Karpas-422 (cell line): ENCODE data around the gene ZNF385D. TPM values are rescaled to one million over a fixed set of nuclear protein-coding genes. Genes with fewer than 3 reads are reported as not detected.

Experiments used
- DNase-seq: peaks from one replicate; pipeline ENCODE4 v3.0.0-alpha.2; 2015
- H2AFZ ChIP-seq: fragments of 200-600 bp; sonication (generic); 2 replicates; pipeline ENCODE4 v1.6.1; 2014; ENCODE audit warnings: antibody characterized with exemption, low read length, mixed read lengths
- H3K27ac ChIP-seq: fragments of 200-600 bp; sonication (generic); 2 replicates; pipeline ENCODE4 v1.5.1; 2014; ENCODE audit warnings: mild to moderate bottlenecking, low read length, moderate library complexity
- H3K27me3 ChIP-seq: fragments of 200-600 bp; sonication (generic); 2 replicates; pipeline ENCODE4 v1.6.1; 2014; ENCODE audit warnings: low read length, mixed read lengths
- H3K36me3 ChIP-seq: fragments of 200-600 bp; sonication (generic); 2 replicates; pipeline ENCODE4 v1.6.1; 2014; ENCODE audit warnings: low read length, mixed read lengths; ENCODE audit not compliant: insufficient read depth
- H3K4me1 ChIP-seq: fragments of 200-600 bp; sonication (generic); 2 replicates; pipeline ENCODE4 v1.6.1; 2014; ENCODE audit warnings: mild to moderate bottlenecking, low read length, mixed read lengths
- H3K4me2 ChIP-seq: fragments of 200-600 bp; sonication (generic); 2 replicates; pipeline ENCODE4 v1.6.1; 2014; ENCODE audit warnings: low read length, low read depth, mild to moderate bottlenecking; ENCODE audit not compliant: poor library complexity, severe bottlenecking
- H3K4me3 ChIP-seq: fragments of 200-600 bp; sonication (generic); 2 replicates; pipeline ENCODE4 v1.5.1; 2014; ENCODE audit warnings: mild to moderate bottlenecking, antibody characterized with exemption, low read length, mixed read lengths
- H3K79me2 ChIP-seq: fragments of 200-600 bp; sonication (generic); 2 replicates; pipeline ENCODE4 v1.6.1; 2014; ENCODE audit warnings: mild to moderate bottlenecking, low read length, mixed read lengths
- H3K9ac ChIP-seq: fragments of 200-600 bp; sonication (generic); 2 replicates; pipeline ENCODE4 v1.6.0; 2014; ENCODE audit warnings: low read length
- H3K9me2 ChIP-seq: fragments of 200-600 bp; sonication (generic), shearing (Covaris generic); replicated peaks from 2 replicates; pipeline ENCODE4 v1.6.0; 2014; ENCODE audit warnings: mild to moderate bottlenecking, low read length, moderate library complexity; ENCODE audit not compliant: insufficient read depth
- H3K9me3 ChIP-seq: fragments of 300-700, 200-600 bp; sonication (generic); 2 replicates; pipeline ENCODE4 v1.6.1; 2014; ENCODE audit warnings: low read length, mixed read lengths
- H4K20me1 ChIP-seq: fragments of 200-600 bp; sonication (generic); 2 replicates; pipeline ENCODE4 v1.6.1; 2014; ENCODE audit warnings: mild to moderate bottlenecking, antibody characterized with exemption, low read length, low read depth; ENCODE audit not compliant: insufficient read depth
- total RNA-seq: library from RNA; depleted of rRNA; stranded (reverse); fragments of >200 nt; shearing (Covaris generic); gene quantifications from 2 replicates; pipeline ENCODE4 v1.2.3, GENCODE V29; 2014; ENCODE audit warnings: low replicate concordance

ZNF385D gene
- total RNA-seq, 1 experiment from 2014 or later, result not detected

- Histone ChIP-seq H3K27me3 (no peaks in the 10 kb centered on the region), H3K79me2 (no peaks in the 10 kb centered on the region), H3K36me3 (no peaks in the 10 kb centered on the region), H3K9me2 (no peaks in the 10 kb centered on the region), H3K27ac (no peak overlapping the region), H3K4me2 (no peak overlapping the region), H2AFZ (no peak overlapping the region), H3K4me1 (no peaks in the 10 kb centered on the region), H3K9ac (no peak overlapping the region), H3K9me3 (0 out of 2 replicates have a peak, but pooled peaks cover 5% of the 10 kb centered on the region), H3K4me3 (no peak overlapping the region), H4K20me1 (no peaks in the 10 kb centered on the region)
- no peak for DNase-seq
These were observed 216.5 kb downstream of the ZNF385D start for GRCh38 chr3:21534462-21534861.

DNA sequence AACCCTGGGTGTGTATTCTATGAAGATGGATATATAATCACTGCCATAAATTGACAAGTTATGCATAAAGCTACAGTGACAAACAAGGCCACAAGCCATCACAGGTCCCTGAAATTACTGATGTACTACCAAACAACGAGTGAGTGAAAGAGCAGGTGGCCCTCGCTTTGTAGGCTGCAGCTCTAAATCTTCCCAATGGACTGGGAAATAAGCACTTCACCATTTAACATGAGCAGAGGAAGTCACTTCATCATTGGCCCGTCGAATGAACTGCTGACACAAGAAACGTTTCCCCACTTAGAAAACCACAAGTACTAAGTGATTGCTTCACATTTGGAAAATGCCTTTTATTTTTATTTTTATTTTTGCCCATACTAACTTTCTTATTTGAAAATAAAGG is 218.0 kb downstream of the ZNF385D start:
- no peaks in the 10 kb centered on the region for H3K9me2 ChIP-seq
- H2AFZ ChIP-seq, result no peak overlapping the region
- H3K36me3 ChIP-seq, result no peaks in the 10 kb centered on the region

GRCh38 chr3:21531909-21532308 is 219.1 kb downstream of the ZNF385D start:
- no peak for DNase-seq
- no peaks in the 10 kb centered on the region for H3K9me2 ChIP-seq
- H3K9me3 ChIP-seq, result 0 out of 2 replicates have a peak, but pooled peaks cover 7% of the 10 kb centered on the region

More for the DNA sequence above, 218.0 kb downstream of the ZNF385D start:
- Histone ChIP-seq H3K9me3 (0 out of 2 replicates have a peak, but pooled peaks cover 7% of the 10 kb centered on the region), H3K4me3 (no peak overlapping the region), H3K27me3 (no peaks in the 10 kb centered on the region), H3K27ac (no peak overlapping the region), H3K4me2 (no peak overlapping the region), H4K20me1 (no peaks in the 10 kb centered on the region), H3K4me1 (no peaks in the 10 kb centered on the region), H3K79me2 (no peaks in the 10 kb centered on the region), H3K9ac (no peak overlapping the region)
- DNase-seq, result no peak

DNA sequence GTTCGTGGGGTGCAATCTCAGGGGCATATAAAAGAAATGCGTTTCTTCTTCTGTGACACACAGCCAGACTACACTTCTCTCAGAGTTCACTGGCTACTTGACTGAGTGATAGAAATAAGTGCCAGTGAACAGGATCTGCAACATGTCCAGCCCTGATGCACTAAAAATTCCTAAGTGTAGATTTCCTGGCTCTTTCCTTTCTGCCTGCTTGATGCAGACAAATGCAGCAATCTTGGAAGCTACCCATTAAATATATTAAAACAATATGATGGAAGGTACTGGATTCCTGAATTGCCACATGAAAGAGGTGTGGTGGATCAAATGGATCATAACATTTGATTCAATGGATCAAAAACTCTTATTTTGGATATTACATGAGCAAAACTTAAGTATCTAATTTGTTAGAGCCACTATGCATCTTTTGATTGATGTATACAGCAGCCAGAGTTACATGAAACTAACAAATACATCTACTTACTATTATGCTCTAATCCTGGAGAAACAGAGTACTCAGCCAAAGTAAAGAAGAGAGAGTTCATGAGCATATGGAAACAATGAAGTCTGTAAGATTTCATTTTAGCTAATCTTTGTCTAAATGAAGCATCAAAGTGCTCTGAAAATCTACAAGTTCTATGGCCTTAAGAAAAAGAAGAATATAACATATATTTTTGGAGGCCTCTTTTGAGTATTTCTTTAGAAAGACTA is 222.6 kb downstream of the ZNF385D start:
- H3K4me2 ChIP-seq, result no peak overlapping the region
- DNase-seq, result no peak
- H3K9me3 ChIP-seq, result 0 out of 2 replicates have a peak, but pooled peaks cover 7% of the 10 kb centered on the region
- no peak overlapping the region for H3K4me3 ChIP-seq
- no peaks in the 10 kb centered on the region for H3K79me2 ChIP-seq
- H2AFZ ChIP-seq, result no peak overlapping the region
- no peaks in the 10 kb centered on the region for H3K27me3 ChIP-seq
- H3K36me3 ChIP-seq, result no peaks in the 10 kb centered on the region
- H3K9me2 ChIP-seq, result no peaks in the 10 kb centered on the region
- H3K27ac ChIP-seq, result no peak overlapping the region
- no peaks in the 10 kb centered on the region for H3K4me1 ChIP-seq
- H4K20me1 ChIP-seq, result no peaks in the 10 kb centered on the region
- no peak overlapping the region for H3K9ac ChIP-seq

More at GRCh38 chr3:21531909-21532308, 219.1 kb downstream of the ZNF385D start:
- Histone ChIP-seq H3K4me2 (no peak overlapping the region), H3K4me1 (no peaks in the 10 kb centered on the region), H3K9ac (no peak overlapping the region), H4K20me1 (no peaks in the 10 kb centered on the region), H3K4me3 (no peak overlapping the region), H3K36me3 (no peaks in the 10 kb centered on the region), H3K27ac (no peak overlapping the region), H3K27me3 (no peaks in the 10 kb centered on the region), H2AFZ (no peak overlapping the region), H3K79me2 (no peaks in the 10 kb centered on the region)

DNA sequence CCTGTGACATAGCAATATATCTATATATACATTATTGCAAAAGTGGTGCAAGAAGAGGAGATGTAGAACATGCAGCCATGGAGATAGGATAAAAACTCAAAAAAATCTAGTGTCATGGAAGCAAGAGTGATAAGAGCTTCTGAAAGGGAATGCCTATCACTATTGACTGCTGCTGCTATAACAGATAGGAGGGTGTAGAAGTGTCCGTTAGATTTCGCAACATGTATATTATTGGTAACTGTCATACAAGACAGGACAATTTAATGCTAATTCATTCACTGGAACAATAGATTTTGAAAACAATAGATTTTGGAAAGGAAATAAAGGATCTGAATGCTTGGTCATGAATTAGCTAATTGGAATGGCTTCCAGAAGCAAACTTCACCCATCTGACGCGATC is 224.5 kb downstream of the ZNF385D start:
- no peak overlapping the region for H3K9ac ChIP-seq
- no peak overlapping the region for H2AFZ ChIP-seq
- no peaks in the 10 kb centered on the region for H4K20me1 ChIP-seq
- H3K4me2 ChIP-seq, result no peak overlapping the region
- DNase-seq, result no peak
- H3K79me2 ChIP-seq, result no peaks in the 10 kb centered on the region
- no peaks in the 10 kb centered on the region for H3K9me2 ChIP-seq
- no peak overlapping the region for H3K27ac ChIP-seq
- no peaks in the 10 kb centered on the region for H3K27me3 ChIP-seq
- H3K36me3 ChIP-seq, result no peaks in the 10 kb centered on the region
- H3K4me3 ChIP-seq, result no peak overlapping the region
- 0 out of 2 replicates have a peak, but pooled peaks cover 7% of the 10 kb centered on the region for H3K9me3 ChIP-seq
- no peaks in the 10 kb centered on the region for H3K4me1 ChIP-seq

DNA sequence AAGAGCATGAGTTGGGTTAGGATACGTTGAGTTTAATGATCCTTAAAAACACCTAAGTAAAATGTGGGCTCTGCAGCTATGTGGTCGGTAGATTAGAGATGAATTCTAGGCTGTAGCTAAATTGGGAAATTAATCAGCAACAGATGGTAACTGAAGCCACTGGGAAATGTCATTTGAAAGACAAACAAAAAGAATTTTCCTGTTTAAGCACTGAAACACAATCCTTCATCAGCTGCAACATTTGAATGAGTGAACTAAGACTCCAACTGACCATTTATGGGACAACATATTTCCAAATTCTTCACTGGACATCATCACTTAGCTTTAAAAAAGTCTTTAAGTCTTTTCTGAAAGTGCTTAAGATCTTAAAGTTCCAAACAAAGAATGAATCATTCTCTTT is 226.9 kb downstream of the ZNF385D start:
- Histone ChIP-seq H3K79me2 (no peaks in the 10 kb centered on the region), H3K9me3 (no peaks in the 10 kb centered on the region), H3K9me2 (no peaks in the 10 kb centered on the region), H4K20me1 (no peaks in the 10 kb centered on the region), H2AFZ (no peak overlapping the region), H3K4me2 (no peak overlapping the region), H3K27me3 (no peaks in the 10 kb centered on the region), H3K36me3 (no peaks in the 10 kb centered on the region), H3K4me3 (no peak overlapping the region), H3K27ac (no peak overlapping the region), H3K9ac (no peak overlapping the region), H3K4me1 (no peaks in the 10 kb centered on the region)
- DNase-seq, result no peak

- H3K4me3 ChIP-seq, result no peak overlapping the region
- no peak overlapping the region for H3K27ac ChIP-seq
- H3K79me2 ChIP-seq, result no peaks in the 10 kb centered on the region
- no peaks in the 10 kb centered on the region for H3K36me3 ChIP-seq
- no peak overlapping the region for H2AFZ ChIP-seq
- H4K20me1 ChIP-seq, result no peaks in the 10 kb centered on the region
- no peak overlapping the region for H3K4me2 ChIP-seq
- H3K4me1 ChIP-seq, result no peaks in the 10 kb centered on the region
- H3K9ac ChIP-seq, result no peak overlapping the region
- no peaks in the 10 kb centered on the region for H3K9me2 ChIP-seq
- H3K9me3 ChIP-seq, result no peaks in the 10 kb centered on the region; the same call in 1 of the 2 replicates
- no peak for DNase-seq
- H3K27me3 ChIP-seq, result no peaks in the 10 kb centered on the region
These were observed 230.7 kb downstream of the ZNF385D start for GRCh38 chr3:21520106-21520963.

DNA sequence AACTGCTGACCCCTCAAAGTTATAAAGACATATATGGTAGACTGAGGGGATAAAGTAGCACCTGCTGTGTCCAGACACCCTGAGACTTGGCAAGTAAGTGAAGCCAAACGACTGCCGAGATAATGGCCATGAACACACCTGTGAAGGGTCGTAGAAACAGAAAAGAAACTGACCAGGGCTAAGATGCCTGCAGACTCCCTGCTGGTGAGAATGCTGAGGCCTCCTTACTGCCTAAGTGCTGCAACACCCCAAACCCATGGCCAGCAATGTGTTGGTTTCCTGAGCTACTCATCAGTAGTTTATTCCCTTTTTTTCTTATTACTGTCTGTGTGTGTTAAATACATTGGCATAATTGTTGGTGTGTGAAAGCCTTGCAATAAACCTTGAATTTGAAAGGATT is 233.8 kb downstream of the ZNF385D start:
- no peaks in the 10 kb centered on the region for H3K9me2 ChIP-seq
- H3K4me2 ChIP-seq, result no peak overlapping the region
- peaks cover 3% of the 10 kb centered on the region; the same call in 1 of the 2 replicates for H3K9me3 ChIP-seq
- no peaks in the 10 kb centered on the region for H3K79me2 ChIP-seq
- H3K27me3 ChIP-seq, result no peaks in the 10 kb centered on the region
- H3K27ac ChIP-seq, result no peak overlapping the region
- no peaks in the 10 kb centered on the region for H4K20me1 ChIP-seq
- H3K4me3 ChIP-seq, result no peak overlapping the region
- H3K4me1 ChIP-seq, result no peaks in the 10 kb centered on the region
- no peak overlapping the region for H3K9ac ChIP-seq
- H3K36me3 ChIP-seq, result no peaks in the 10 kb centered on the region
- no peak for DNase-seq
- H2AFZ ChIP-seq, result no peak overlapping the region
